HG03342 (cell line): Measurements from ENCODE around the gene MAML3.

ENCODE experiments used
- ATAC-seq: cut with Tn5 transposase; IDR thresholded peaks from one replicate; pipeline ENCODE4 v1.9.1; 2021; ENCODE audit warnings: mild to moderate bottlenecking, moderate library complexity; ENCODE audit not compliant: unreplicated experiment

The MAML3 gene

DNA sequence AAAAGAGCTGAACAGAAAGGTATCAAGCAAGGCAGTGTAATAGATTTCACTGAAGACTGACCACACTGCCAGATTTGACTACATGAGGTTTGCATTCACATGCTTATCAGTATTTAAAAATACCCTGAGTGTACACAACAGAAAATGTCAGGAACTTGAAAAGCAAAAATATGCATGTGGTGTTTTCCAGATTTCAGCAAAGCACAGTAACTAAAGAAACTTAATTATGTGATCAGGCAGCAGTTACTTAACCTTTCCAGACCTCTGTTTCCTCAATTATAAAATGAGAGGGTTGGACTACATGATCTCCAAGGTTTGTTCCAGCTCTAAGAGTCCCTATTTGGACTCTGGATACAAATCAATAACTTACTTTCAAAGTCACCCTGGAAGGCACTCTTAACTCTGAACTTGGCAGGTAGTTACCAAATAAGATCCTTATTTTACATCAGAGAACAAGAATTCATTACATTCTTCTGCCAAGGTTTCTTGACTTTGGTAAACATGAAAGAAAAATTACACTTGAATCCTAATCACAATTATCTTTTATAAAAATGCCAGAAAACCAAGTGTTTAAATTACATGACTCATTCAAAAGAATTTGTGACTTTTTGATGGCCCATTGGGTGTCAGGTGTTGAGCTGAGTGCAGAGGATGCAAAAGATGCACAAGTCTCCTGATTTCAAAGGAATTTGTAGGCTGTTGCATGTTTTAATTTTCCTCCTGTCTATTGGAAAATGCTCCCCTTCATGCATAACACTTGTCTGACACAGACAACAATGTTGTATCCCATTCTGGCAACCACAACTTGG, 246.8 kb downstream of the MAML3 start:
- ATAC-seq: no peak

DNA sequence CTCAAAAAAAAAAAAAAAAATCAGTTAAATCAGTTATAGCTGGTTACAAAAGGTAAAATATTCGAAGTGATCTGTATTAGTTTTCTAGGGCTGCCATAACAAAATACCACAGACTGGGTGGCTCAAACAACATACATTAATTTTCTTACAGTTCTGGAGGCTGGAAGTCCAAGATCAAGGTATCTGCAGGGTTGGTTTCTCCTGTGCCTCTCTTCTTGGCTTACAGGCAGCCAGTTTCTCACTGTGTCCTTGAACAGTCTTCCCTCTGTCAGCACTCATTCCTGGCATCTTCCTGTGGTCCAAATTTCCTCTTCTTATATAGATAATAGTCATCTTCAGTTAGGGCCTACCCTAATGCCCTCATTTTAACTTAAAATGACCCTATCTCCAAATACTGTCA, 248.5 kb downstream of the MAML3 start:
- ATAC-seq: no peak

DNA sequence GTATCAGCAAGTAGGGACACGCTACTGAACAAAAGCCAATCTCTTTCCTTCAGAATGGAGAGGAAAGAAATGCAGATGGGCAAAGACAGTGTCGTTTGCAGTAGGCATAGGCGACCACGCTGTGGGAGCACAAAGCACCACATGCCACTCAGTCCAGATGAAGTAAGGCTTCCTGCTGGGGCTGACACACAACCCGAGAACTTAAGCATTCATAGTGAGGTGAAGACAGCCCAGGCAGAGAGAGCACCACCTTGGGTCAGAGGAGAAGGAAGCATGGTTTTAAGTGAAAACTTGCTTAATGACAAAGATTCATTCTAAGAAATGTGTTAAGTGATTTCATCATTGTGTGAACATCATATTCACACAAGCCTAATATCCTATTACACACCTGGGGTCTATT, 249.6 kb downstream of the MAML3 start:
- ATAC-seq: no peak

DNA sequence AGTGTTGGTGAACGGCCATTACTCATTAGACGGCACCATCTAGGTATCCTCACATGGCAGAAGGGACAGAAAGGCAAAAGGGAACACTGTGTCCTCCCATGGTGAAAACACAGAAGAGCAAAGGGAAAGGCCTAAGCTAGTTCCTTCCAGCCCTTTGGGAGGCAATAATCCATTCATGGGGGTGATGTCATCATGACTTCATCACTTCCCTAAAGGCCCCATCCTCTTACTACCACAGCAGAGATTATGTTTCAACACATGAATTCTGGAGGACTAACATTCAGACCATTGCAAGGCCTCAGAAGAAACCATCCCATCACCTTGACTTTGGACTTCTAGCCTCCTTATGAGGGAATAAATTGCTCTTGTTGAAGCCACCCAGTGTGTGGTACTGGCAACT, 250.1 kb downstream of the MAML3 start:
- no peak for ATAC-seq

DNA sequence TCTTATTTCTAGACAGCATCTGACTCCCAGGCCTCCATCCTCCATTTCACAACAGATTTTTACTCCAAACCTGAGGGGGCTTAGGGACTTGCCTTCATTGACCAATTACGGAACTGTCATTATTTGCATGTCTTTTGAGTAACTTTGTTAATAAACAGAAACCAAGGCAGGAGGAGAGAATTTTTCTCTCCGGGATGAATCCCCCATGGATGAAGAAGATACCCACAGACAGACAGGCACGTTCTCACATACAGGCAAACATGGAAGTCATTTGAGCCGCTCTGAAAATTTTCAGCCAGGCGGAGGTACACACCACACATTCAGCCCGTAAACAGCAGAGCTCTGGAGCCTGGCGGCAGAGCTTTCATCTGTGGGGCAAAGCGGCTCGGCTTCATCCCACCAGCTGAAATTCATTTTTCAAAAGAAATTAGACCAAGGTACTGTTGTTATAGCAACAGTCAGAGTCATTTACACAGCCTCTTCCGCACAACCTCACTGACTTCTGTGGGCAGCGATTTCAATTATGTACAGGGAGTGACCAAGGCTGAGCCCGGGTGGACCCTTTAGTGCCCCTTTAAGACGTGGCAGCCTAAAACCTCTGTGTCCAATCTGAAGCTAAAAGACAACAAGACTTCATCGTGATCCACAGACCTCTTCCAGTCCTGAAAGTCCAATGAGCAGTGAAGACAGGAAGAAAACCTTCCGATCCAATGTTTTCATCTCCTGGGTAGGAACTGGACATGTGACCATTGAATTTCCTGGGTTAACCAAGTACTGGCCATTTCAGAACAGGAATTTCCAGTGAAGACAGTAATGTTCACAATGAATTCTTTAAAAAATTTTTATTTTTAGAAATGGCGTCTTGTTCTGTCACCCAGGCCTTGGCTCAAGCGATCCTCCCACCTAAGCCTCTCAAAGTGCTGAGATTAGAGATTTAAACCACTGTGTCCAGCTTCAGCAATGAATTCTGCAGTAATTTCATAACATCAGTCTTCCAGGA, 251.4 kb downstream of the MAML3 start:
- no peak for ATAC-seq

DNA sequence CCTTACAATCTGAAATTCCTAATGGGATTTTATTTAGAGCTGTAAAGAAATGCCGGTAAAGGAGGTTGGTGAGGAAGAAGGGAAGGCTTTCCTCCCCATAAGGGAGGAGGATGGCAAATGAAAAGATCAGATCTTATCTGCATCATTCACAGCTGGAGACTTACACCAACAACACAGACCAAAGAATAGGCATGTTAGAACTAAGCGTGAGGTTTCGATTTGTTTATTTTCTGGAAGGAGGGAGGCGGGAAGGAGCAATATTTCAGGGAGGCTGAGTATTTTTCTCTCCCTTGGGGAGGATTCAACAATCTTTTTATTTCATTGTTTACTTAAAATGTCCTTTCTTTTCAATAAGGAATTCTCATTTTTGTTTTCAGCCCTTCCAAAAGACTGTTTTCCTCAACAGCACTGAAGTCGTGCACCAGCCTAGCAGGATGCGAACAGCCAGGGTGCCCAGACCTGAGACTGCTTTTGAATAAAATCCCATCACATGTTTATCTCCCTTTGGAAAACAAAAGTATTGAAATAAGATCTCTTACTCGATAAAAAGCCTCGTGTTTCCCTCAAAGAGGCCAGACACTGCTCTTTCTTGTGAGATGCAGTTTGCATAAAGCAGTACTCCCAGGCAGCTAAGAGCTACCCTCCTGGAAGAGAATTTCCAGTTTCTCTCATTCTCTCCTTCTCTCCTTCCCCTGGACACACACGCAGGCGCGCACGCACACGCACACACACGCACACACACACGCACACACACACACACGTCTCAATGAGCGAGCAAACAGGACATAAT, 252.3 kb downstream of the MAML3 start:
- ATAC-seq: no peak

DNA sequence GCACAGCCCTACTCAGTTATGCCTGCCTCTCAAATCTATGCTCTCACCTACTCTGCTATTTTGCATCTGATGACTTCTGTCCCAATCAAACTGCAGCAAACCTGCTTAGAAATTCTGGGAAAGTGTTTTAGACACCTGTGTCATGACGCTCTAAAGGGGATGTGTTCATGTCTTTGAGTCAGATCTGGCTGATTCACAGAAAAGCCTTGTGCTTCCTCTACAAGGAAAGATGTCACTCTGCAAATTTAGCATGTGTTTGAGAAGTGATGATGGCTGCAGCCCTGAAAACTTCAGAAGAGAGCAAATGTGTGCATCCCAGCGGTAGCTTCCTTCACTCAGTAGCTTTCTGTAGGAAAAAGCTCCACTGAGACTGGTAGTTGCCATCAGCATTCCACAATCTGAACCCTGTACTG, 253.0 kb downstream of the MAML3 start:
- ATAC-seq: no peak

DNA sequence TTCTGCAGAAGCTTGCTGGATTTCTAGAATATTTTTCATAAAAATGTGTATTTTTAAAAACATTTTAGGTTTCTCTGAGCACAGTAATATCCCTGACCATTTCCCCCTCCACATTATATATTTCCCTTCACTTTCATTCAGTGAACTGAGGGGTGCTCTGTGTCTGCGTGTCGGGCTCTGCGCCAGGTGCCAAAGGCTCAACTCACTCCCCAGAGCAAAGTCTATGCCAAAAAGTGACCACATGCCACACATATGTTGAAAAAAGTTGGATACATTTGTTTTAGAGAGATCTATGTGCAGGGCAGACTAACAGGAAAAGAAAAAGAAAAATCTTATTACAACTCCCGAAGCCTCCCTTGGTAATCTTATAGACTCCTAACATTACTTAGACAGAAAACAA, 254.6 kb downstream of the MAML3 start:
- no peak for ATAC-seq

DNA sequence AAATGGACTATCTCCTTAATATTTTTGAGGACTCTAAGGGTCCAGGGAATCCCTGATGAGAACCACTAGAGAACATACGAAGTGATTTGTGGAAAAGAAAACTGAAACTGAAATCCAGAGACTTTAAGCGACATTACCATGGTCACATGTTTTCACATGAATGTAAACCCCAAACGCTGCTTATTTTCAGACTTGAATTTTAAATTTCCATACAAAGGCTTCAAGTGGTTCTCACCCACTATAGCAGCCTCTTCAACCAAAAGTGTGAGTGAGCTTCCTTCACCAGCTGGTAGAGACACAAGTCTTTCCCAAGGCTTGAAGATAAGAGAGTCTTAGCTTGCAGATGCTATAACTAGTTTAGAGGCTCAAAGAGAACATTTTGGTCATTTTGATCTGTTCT, 255.7 kb downstream of the MAML3 start:
- ATAC-seq: peak; percentile 69

DNA sequence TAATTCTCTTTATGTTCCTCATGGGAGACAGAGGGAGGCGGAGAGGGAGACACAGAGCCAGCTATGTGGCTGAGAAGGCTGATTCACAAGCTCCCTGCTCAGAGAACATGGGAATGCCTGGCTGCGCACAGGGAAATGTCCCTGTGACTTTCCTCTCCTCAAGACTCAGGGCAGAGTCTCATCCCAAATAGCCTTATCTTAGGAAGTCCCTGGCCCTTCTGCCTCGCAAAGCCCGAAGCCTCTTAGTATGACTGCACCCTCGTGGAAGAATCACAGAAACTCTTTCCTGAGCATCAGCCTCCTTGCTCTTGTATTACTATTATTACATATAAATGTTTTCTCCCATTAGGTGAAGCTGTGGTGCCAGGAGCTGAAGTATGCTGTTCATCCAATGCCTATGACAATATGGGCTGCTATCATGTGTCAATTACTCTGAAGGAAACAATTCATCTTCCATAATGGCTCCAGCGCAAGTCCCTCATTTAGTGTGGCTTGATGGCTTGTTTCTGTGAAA, 257.8 kb downstream of the MAML3 start:
- no peak for ATAC-seq

DNA sequence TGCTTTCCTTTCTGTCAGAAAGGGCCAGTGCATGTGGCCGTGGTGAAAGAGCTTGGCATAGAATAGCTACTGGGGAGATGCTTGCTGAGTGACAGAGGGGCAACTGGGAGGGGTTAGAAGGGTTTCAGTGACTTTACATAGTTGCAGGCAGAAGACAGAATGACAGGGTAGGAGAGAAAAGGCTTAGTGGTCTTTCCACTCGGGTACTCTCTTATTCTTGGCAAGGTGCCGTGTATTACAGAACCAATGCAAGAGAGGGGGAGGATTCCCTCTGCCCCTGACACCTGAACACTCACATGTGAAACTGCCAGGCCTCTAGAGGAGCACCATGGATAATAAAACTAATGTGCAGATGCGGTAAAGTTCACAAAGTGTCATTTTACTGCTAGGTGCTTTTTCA, 260.2 kb downstream of the MAML3 start:
- no peak for ATAC-seq

DNA sequence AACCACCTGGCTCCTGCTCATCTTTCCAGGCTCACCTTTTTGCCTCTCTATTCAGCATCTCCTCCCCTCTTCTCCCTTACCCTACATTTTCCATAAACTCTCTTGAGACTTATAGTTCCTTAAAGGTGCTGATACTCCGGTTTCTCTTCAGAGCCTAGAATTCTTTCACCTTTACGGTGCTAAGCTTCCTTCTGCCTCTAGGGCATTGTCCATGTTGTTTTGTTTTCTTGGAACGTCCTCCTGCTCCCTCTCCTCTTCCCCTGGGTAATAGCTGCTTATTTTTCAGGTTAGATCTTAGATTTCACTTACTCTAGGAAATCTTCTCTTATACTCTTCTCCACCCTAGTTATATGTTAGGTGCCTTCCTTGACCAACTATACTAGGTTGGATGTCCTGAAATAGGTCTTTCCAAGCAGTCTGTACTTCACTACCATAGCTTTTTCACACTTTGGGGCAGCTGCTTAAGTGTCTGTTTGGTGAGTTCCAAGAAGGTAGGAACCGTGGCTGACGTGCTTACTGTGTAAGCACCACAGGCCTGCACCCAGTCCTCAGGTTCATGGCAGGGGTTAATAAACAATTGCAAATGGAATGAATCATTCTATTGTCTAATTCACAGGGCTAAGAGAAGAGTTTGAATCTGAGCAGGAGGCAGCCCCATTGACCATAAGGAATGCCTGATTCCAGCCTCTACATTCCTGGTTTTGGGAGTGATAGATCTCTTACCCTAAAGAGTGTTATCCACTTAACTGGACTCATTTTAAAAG, 260.8 kb downstream of the MAML3 start:
- no peak for ATAC-seq

DNA sequence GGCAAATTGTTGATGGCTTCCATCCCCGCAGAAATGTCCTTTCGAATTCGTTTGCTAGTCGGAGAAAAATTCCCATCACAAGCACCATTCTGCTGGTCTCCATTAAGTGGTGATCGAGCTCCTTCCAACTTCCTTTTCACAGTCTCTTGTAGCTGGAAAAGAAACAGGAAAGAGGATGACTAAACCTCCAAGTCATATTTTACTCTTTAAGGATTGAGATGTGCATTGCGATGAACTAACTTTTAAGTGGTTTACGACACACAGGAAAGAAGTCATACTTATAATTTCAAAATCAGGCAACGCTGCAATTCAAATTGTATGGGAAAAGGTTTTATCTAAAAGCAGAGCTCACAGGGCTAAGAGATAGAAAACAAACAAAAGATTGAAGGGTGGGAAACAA, 263.2 kb downstream of the MAML3 start:
- no peak for ATAC-seq

DNA sequence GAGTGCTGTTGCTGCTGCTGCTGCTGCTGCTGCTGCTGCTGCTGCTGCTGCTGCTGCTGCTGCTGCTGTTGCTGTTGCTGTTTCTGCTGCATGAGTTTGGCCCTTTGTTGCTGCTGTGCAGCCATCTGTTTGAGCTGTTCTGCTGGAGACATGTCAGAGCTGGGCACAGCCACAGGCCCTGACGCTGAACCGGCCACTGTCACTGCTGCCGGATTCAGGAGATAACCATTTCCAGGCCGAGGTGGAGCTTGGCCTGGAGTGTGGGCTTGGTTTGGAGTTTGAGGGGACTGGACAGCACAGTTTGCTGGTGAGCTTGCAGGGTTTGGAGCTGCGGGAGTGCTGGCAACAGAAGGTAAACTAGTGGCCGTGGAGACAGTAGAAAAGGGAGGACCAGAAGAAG, 264.1 kb downstream of the MAML3 start:
- ATAC-seq: no peak

DNA sequence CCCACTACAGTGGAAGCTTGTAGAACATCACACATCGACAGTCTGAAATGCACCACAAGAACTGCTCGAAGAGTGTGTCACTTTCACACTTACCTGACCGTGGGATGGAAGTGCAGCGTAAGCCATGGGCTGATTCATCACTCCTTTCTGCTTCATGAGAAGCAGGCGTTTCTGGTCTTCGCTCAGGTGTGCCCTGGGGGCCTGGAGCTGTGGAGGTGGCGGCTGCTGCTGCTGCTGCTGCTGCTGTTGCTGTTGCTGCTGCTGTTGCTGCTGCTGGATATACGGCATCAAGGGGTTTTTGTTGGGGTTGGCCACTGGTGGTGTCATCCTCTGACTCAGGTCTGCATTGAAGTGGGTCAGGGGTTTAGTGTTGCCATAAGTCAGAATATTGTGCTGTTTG, 264.7 kb downstream of the MAML3 start:
- ATAC-seq: no peak

DNA sequence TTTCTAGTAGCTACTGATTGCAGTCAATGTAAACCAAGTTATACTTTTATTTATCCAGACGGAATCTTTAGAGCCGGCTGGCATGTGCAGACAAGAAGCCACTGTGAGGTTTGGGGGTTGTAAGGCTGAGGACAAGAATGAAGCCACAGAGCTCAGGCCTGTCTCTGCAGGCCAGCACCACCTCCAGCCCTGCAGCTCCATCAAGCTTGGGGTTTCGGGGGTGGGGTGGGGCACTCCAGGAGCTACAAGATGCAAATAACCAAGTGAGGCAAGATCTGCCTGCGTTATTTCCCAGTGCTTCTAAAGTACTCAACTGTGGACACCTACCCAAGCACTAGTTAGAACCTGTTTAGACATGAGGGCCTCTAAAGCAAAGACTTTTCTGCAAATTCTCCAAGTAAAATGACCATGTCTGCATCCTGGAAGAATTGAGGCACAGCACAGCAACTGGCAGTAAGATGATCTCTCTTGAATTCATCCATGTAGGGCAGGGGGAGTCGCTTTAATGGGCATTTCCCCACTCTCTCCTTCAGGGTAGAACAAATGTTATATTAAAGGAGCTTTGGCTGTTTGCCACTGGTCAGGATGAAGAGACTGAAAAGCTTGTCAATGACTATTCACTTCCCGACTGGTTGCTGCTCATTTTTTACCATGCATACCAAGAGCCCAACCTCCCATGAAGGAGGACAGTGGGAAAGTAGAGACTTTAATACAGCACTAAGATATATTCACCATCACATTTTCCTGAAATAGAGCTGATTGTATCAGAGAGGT, 265.8 kb downstream of the MAML3 start:
- no peak for ATAC-seq

DNA sequence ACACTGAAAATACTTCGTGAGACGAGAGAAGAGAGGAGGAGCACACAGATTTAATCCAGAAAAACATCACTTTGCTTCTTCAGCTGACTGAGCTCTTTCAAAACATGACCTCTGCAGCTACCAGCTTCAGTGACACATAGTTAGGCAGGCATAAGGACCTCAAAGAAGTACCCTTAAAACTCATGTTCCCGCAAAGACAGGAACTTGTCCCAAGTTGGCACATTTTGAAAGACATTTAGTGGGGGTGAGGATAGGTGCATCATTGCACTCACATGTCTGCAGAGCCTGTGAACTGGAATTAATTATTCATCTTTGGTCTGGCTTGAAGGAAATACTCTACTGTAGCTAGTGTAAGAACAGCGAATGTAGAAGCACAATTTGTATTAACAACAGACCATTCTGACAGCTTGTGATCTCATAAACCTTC, 266.6 kb downstream of the MAML3 start:
- no peak for ATAC-seq

DNA sequence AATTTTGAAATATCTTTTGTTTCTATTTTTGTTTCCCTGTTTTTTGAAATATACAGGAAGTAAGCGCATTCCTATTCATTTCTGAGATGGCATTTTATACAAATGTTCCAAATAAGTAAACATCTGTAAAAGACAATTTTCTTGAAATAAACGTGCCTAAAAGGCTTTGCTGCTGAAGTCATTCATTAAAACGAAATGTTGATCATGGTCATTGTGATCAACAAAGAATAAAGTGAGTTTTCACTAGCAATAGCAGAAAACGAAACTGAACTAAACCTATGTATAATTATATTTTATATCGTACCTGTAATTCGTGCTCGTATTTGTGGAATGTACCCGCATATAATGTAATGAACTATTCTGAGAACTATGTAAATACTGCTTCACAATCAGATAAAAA, 267.2 kb downstream of the MAML3 start:
- no peak for ATAC-seq

DNA sequence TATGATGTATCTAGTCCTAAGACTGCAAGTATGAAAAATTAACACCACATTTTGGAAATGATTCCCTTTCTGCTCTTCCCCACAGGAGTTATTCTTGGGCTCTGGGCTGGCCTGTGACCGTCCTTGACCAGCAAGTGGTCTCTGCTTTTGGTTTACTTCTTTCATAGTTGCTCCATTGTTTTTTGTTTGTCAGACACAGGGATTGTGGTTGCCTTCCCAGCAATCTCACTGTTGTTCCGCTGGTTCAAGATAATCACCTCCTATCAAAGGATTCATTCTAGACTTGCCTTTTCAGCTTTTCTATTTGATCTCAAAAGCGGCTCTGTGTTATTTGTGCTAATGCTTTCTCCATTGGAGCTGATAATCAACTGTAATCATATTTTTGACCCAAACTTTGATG, 269.5 kb downstream of the MAML3 start:
- no peak for ATAC-seq
